GM18858 (cell line): ENCODE measurements around the gene ZNF565.
"Not testable (repeated sequence)": the region's sequence is repeated elsewhere in the genome, so short reads cannot be mapped to it uniquely, and the experiment has no call there.

ENCODE experiments used
- ATAC-seq: cut with Tn5 transposase; IDR thresholded peaks from one replicate; pipeline ENCODE4 v1.9.1; 2021; ENCODE audit not compliant: unreplicated experiment

The ZNF565 gene

GRCh38 chr19:36214386-36215275 is at the start of gene ZNF565, which contains the start of gene ZNF146:
Gene ZNF565, minus strand, starts transcription at chr19:36214665. Its CDS starts 12,680 bp downstream, at chr19:36201985.
Gene ZNF146, plus strand, starts transcription at chr19:36215106. Its CDS starts 21,335 bp downstream, at chr19:36236441.
- ATAC-seq = peak; percentile 82

- no peak for ATAC-seq
These were observed 44.7 kb upstream of the ZNF565 start for GRCh38 chr19:36259211-36259610.

- ATAC-seq = no peak
These were observed 43.8 kb upstream of the ZNF565 start for GRCh38 chr19:36258028-36258875.

- ATAC-seq = no peak
These were observed 43.0 kb upstream of the ZNF565 start for GRCh38 chr19:36257520-36257876.

GRCh38 chr19:36256853-36257519 is 42.5 kb upstream of the ZNF565 start:
- ATAC-seq = no peak

- no peak for ATAC-seq
These were observed 41.6 kb upstream of the ZNF565 start for GRCh38 chr19:36256064-36256463.

- no peak for ATAC-seq
These were observed 40.9 kb upstream of the ZNF565 start for GRCh38 chr19:36255316-36255715.

DNA sequence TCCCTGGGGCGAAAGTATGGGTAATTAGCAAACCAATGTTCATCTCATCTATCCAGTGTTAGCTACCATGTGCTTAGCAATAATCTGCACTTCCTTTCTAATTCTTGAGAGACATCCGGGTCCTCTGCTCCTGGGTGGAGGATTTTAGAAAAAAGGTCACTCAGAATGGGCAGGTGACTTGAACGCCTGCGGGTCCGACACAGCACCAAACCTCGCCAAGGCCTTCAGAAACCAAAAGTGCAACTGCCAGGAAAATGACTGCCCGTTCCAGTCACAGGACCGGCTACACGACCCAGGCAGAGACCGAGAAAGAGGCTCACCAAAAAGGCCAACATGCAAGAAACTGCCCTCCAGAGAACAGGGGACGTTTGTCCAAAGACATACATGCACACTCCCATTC is 40.4 kb upstream of the ZNF565 start:
- ATAC-seq = no peak

- no peak for ATAC-seq
These were observed 37.6 kb upstream of the ZNF565 start for GRCh38 chr19:36252047-36252446.

DNA sequence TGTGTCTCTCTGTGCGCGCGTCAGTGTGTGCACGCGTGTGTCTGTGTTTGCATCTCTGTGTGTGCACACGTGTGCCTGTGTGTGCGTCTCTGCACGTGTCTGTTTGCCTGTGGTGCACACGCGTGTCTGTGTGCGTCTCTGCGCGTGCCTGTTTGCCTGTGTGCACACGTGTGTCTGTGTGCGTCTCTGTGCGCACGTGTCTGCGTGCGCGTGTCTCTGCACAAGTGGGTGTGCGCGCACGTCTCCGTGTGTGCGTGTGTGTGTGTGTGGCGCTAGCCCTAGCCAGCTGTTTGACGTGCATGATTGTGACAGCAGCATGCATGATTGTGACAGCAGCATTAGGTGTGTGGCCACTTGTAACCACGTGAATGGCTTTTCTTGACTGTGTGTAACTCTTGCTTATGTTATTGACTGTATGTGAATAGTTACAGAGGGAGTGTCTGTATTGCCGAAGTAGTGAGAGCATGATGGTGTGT is 31.6 kb upstream of the ZNF565 start:
- no peak for ATAC-seq

- ATAC-seq = no peak
These were observed 30.9 kb upstream of the ZNF565 start for GRCh38 chr19:36245210-36246005.

- no peak for ATAC-seq
These were observed 29.6 kb upstream of the ZNF565 start for GRCh38 chr19:36244066-36244465.

- no peak for ATAC-seq
These were observed 22.5 kb upstream of the ZNF565 start for GRCh38 chr19:36236946-36237310.

DNA sequence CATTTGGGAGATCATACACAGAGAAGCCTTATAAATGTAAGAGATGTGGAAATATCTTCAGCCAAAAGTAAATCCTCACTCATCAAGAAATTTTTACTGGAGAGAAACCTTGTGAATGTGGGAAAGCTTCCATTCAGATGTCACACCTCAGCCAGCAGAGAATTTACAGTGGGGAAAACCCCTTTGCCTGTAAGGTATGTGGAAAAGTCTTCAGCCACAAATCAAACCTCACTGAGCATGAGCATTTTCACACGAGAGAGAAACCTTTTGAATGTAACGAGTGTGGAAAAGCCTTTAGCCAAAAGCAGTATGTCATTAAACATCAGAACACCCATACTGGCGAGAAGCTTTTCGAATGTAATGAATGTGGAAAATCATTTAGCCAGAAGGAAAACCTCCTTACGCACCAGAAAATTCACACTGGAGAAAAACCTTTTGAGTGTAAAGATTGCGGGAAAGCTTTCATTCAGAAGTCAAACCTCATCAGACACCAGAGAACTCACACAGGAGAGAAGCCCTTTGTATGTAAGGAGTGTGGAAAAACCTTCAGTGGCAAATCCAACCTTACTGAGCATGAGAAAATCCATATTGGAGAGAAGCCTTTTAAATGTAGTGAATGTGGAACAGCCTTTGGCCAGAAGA is 22.0 kb upstream of the ZNF565 start:
- no peak for ATAC-seq

GRCh38 chr19:36233626-36234025 is 19.2 kb upstream of the ZNF565 start:
- not testable (repeated sequence) for ATAC-seq

DNA sequence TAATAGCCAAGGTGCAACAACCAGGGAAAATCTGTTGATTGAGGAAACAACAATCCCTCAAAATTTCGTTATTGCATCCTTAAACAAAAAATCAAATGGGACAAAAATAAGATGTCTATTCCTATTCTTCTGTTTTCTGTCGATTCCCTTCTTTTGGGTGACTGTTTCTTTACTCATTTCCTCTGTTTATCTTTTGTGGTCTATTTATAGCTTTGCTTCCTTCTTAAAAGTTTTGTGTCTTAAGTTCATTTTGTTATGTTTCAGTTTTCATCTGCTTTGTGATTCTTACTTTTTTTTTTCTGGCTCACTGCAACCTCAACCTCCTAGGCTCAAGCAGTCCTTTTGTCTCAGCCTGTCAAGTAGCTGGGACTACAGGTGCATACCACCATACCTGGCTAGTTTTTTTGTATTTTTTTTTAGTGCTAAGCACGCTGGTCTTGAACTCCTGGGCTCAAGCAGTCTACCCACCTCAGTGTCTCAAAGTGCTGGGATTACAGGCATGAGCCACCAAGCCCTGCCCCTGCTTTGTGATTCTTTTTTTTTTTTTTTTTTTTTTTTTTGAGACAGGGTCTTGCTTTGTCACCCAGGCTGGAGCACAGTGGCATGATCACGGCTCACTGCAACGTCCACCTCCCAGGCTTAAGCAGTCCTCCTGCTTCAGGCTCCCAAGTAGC is 10.9 kb upstream of the ZNF565 start:
- no peak for ATAC-seq

GRCh38 chr19:36222503-36222902 is 8.0 kb upstream of the ZNF565 start:
- ATAC-seq = no peak

DNA sequence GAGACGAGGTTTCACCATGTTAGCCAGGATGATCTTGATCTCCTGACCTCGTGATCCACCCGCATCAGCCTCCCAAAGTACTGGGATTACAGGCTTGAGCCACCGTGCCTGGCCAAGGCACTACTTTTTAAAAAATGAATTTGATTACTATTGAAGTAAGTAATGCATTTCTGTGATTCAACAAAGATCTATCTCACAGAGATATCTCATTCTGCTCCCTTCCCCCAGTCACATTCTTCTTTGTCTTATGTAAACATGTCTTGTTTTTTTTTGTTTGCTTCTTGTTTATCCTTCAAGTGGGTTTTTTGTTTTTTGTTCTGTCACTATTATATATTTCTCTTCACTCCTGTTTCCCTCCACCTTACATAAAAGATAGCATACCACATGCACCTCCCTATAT is 7.0 kb upstream of the ZNF565 start:
- ATAC-seq = no peak
